Measurements from ENCODE around the gene MIAT. TPM values are rescaled to one million over a fixed set of nuclear protein-coding genes. Genes with fewer than 3 reads are reported as not detected.

MIAT gene
- total RNA-seq, 4 donors from 2014 or later, result 0.50 to 2.4 (median 1.4) TPM

DNA sequence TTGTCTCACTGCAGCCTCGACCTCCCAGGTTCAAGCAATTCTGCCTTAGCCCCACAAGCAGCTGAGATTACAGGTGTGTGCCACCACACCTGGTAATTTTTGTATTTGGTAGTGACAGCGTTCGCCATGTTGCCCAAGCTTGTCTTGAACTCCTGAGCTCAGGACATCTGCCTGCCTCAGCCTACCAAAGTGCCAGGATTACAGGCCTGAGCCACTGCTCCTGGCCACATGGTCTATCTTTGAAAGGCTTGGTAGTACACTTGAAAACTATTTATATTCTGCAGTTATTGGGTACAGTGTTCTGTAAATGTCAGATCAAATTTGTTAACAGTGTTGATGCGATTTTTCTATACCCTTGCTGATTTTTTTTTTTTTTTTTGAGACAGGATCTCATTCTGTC lies 26.1 kb upstream of the MIAT start:
- Histone ChIP-seq H3K27me3 (peaks cover 0 to 19% (median 0%) of the 10 kb centered on the region in 4 donors), H3K4me1 (no peaks in the 10 kb centered on the region), H3K27ac (no peak overlapping the region), H3K9me3 (no peaks in the 10 kb centered on the region), H3K36me3 (no peaks in the 10 kb centered on the region), H3K4me3 (no peak overlapping the region)
- no peak for TF ChIP-seq CTCF (IDR thresholded peaks at IDR 0.05)
- TF ChIP-seq POLR2A (IDR thresholded peaks at IDR 0.05), result no peak
- no peak for DNase-seq
- WGBS, 2 donors, result 88 to 97% methylated on average over 4 of the region's 4 CpGs
- intact Hi-C loops (cut with DNase I), result no loop called here

- peaks cover 0 to 19% (median 0%) of the 10 kb centered on the region in 4 donors for H3K27me3 ChIP-seq
- TF ChIP-seq POLR2A (IDR thresholded peaks at IDR 0.05) (no peak), CTCF (IDR thresholded peaks at IDR 0.05) (no peak)
- intact Hi-C loops (cut with DNase I), result no loop called here
- H3K36me3 ChIP-seq, result no peaks in the 10 kb centered on the region
- no peak overlapping the region for H3K4me3 ChIP-seq
- 49 to 55% methylated on average over 7 to 8 of the region's 8 CpGs for WGBS, 2 donors
- no peak for DNase-seq
- H3K9me3 ChIP-seq, result no peaks in the 10 kb centered on the region
- peak overlapping the region in 3 of 4 donors; percentile 44 to 57 (median 47) for H3K27ac ChIP-seq
- no peaks in the 10 kb centered on the region for H3K4me1 ChIP-seq
Observed at GRCh38 chr22:26632422-26633155, 24.8 kb upstream of the MIAT start.

GRCh38 chr22:26634189-26634588 lies 23.2 kb upstream of the MIAT start:
- Histone ChIP-seq H3K27ac (no peak overlapping the region), H3K9me3 (no peaks in the 10 kb centered on the region), H3K36me3 (no peaks in the 10 kb centered on the region), H3K4me3 (no peak overlapping the region), H3K27me3 (peaks cover 0 to 15% (median 0%) of the 10 kb centered on the region in 4 donors), H3K4me1 (no peaks in the 10 kb centered on the region)
- DNase-seq, result no peak
- intact Hi-C loops (cut with DNase I), result no loop called here
- whole genome bisulfite sequencing, 2 donors, result 84 to 93% methylated on average over 3 of the region's 3 CpGs
- TF ChIP-seq POLR2A (IDR thresholded peaks at IDR 0.05) (no peak), CTCF (IDR thresholded peaks at IDR 0.05) (no peak)

- TF ChIP-seq CTCF (IDR thresholded peaks at IDR 0.05), result no peak
- no peak for TF ChIP-seq POLR2A (IDR thresholded peaks at IDR 0.05)
- H3K4me3 ChIP-seq, result no peak overlapping the region
- H3K27ac ChIP-seq, result no peak overlapping the region
- H3K36me3 ChIP-seq, result no peaks in the 10 kb centered on the region
- H3K9me3 ChIP-seq, result no peaks in the 10 kb centered on the region
- 85 to 89% methylated on average over 2 of the region's 2 CpGs for WGBS, 2 donors
- no peak for DNase-seq
- peaks cover 0 to 25% (median 0%) of the 10 kb centered on the region in 4 donors for H3K27me3 ChIP-seq
- intact Hi-C loops (cut with DNase I), result no loop called here
- H3K4me1 ChIP-seq, result no peaks in the 10 kb centered on the region
Observed at GRCh38 chr22:26635117-26635516, 22.3 kb upstream of the MIAT start.

GRCh38 chr22:26636296-26636695 lies 21.1 kb upstream of the MIAT start:
- no peaks in the 10 kb centered on the region for H3K9me3 ChIP-seq
- H3K4me1 ChIP-seq, result no peaks in the 10 kb centered on the region
- H3K36me3 ChIP-seq, result no peaks in the 10 kb centered on the region
- TF ChIP-seq CTCF (IDR thresholded peaks at IDR 0.05) (no peak), POLR2A (IDR thresholded peaks at IDR 0.05) (no peak)
- intact Hi-C loops (cut with DNase I), result no loop called here
- 29 to 31% methylated on average over 1 of the region's 1 CpG for WGBS, 2 donors
- H3K27me3 ChIP-seq, result peaks cover 0 to 36% (median 0%) of the 10 kb centered on the region in 4 donors
- DNase-seq, result no peak
- no peak overlapping the region for H3K27ac ChIP-seq
- H3K4me3 ChIP-seq, result no peak overlapping the region

Measured in esophagus squamous epithelium (tissue), 5 donors.